HepG2 (cell line): ENCODE measurements around the gene CBX2. TPM values are rescaled to one million over a fixed set of nuclear protein-coding genes. Genes with fewer than 3 reads are reported as not detected.
A peak's percentile ranks its signal among the peaks of the same experiment; 100 is the strongest.

Experiments
- HCFC1 ChIP-seq: fragments of 150-350 bp; IDR thresholded peaks from 2 replicates; pipeline ENCODE4 v1.6.1; 2014; ENCODE audit warnings: low read depth, low read length
- KLF16 ChIP-seq, 2 experiments: sonication (generic) in 1 of 2; formaldehyde crosslinking in 1 of 2; IDR thresholded peaks; 2 replicates each; pipeline versions ENCODE4 v1.6.1 to v1.8.0; 2016 to 2023; ENCODE audit warnings: missing genetic modification reagents in 2 of 2, missing compliant biosample characterization in 1 of 2
- KLF9 ChIP-seq: IDR thresholded peaks from 2 replicates; pipeline ENCODE4 v1.6.1; 2016; ENCODE audit warnings: low read depth
- MTA3 ChIP-seq: sonication (generic); formaldehyde crosslinking; IDR thresholded peaks from 2 replicates; pipeline ENCODE4 v1.4.0; 2020; ENCODE audit warnings: missing genetic modification reagents
- ONECUT2 ChIP-seq: sonication (generic); formaldehyde crosslinking; IDR thresholded peaks from 2 replicates; pipeline ENCODE4 v1.4.0; 2020; ENCODE audit warnings: missing genetic modification reagents
- RELA ChIP-seq: sonication (generic); formaldehyde crosslinking; IDR thresholded peaks from 2 replicates; pipeline ENCODE4 v1.4.0; 2020; ENCODE audit warnings: missing genetic modification reagents
- SAP130 ChIP-seq: IDR thresholded peaks from 2 replicates; pipeline ENCODE4 v1.6.1; 2016; ENCODE audit warnings: low read depth
- SNRNP70 ChIP-seq: fragments of 200-400 bp; formaldehyde crosslinking; IDR thresholded peaks from 2 replicates; pipeline ENCODE4 v1.6.1; 2017; ENCODE audit warnings: mild to moderate bottlenecking, low read depth, low read length, moderate library complexity
- XRCC5 ChIP-seq: fragments of 200-400 bp; formaldehyde crosslinking; optimal IDR thresholded peaks from 2 replicates; pipeline ENCODE3; 2017; ENCODE audit warnings: mild to moderate bottlenecking, low read length
- ZBTB7B ChIP-seq: sonication (generic); formaldehyde crosslinking; IDR thresholded peaks from 2 replicates; pipeline ENCODE4 v1.4.0; 2020; ENCODE audit warnings: missing genetic modification reagents
- ZNF629 ChIP-seq: sonication (generic); formaldehyde crosslinking; conservative IDR thresholded peaks from 2 replicates; pipeline ENCODE4 v1.5.0; 2020; ENCODE audit warnings: missing genetic modification reagents
- ZNF891 ChIP-seq: sonication (generic); formaldehyde crosslinking; IDR thresholded peaks from 2 replicates; pipeline ENCODE4 v1.5.0; 2020; ENCODE audit warnings: mild to moderate bottlenecking, missing genetic modification reagents
- polyA plus RNA-seq, 8 experiments: library from polyadenylated mRNA; depleted of rRNA in 3 of 8; stranded (reverse) in 7 of 8; unstranded in 1 of 8; fragments of >200 nt; fragmentation: Illumina TruSeq in 4 of 8; extraction: Trizol in 4 of 8; gene quantifications; 2 replicates each; pipeline versions ENCODE4 v1.2.1 to v1.2.3, GENCODE V29; 2011 to 2016; ENCODE audit warnings: low read depth in 4 of 8, missing spikeins in 1 of 8, mixed read lengths in 1 of 8; ENCODE audit not compliant: insufficient read depth in 1 of 8
- total RNA-seq, 5 experiments: library from RNA; depleted of rRNA; stranded (reverse); fragments of >200 nt; fragmentation: Illumina TruSeq; extraction: Trizol; gene quantifications; 2 replicates each; pipeline ENCODE4 v1.2.3, GENCODE V29; 2016; ENCODE audit warnings: low read depth in 1 of 5
- TF ChIP-seq, protein P1 (sequence below): IDR thresholded peaks from 2 replicates; pipeline ENCODE4 v1.6.1; 2018; ENCODE audit warnings: missing genetic modification reagents, mild to moderate bottlenecking, missing compliant biosample characterization
- TF ChIP-seq, protein P2 (sequence below): sonication (generic); formaldehyde crosslinking; IDR thresholded peaks from 2 replicates; pipeline ENCODE4 v1.5.1; 2020; ENCODE audit warnings: missing genetic modification reagents, mild to moderate bottlenecking, borderline replicate concordance
- TF ChIP-seq, protein P3 (sequence below): sonication (generic); formaldehyde crosslinking; IDR thresholded peaks from 2 replicates; pipeline ENCODE4 v1.5.1; 2020; ENCODE audit warnings: missing genetic modification reagents, mild to moderate bottlenecking, borderline replicate concordance
- TF ChIP-seq, protein P4 (sequence below): sonication (generic); formaldehyde crosslinking; IDR thresholded peaks from 2 replicates; pipeline ENCODE4 v1.8.1; 2023; ENCODE audit warnings: missing genetic modification reagents, inconsistent platforms, borderline replicate concordance
- TF ChIP-seq, protein P5 (sequence below): sonication (generic); formaldehyde crosslinking; IDR thresholded peaks from 2 replicates; pipeline ENCODE4 v1.5.0; 2020; ENCODE audit warnings: missing genetic modification reagents
- TF ChIP-seq, protein P6 (sequence below): sonication (generic); formaldehyde crosslinking; IDR thresholded peaks from 2 replicates; pipeline ENCODE4 v1.9.0; 2021; ENCODE audit warnings: missing genetic modification reagents, borderline replicate concordance

CBX2 gene
- total and polyA plus RNA-seq, 2 of the 13 experiments (the other 11 are each of a cell fraction or from before 2014, with no cell fraction given) = 14.5 to 31.1 TPM

DNA sequence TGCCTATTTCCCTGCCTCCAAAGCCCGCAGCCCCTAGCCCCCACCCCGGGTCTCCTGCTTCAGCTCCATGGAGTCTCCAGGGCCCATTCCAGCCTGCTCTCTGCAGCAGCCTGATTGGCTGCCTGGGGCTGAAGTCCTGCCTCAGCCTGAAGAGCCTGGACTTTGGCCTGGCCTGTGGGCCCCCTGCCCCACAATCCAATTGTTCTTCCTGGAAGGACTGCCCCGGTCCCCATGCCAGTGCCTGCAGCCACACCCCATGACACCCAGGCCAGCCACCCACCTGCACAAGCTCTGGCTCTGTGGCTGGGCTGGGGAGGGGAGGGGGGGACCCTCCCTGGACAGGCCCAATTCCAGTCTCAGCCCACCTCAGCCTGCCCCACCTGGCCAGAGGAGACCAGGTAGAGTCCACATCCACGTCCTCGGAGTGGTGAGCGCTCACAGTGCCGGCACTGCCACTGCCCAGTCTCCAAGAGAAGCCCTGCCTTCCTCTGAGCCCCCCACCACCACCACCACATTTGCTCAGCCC, 34.9 kb upstream of the CBX2 start (continued):
- TF ChIP-seq SAP130 = peak; percentile 88
- TF ChIP-seq, protein P1, sequence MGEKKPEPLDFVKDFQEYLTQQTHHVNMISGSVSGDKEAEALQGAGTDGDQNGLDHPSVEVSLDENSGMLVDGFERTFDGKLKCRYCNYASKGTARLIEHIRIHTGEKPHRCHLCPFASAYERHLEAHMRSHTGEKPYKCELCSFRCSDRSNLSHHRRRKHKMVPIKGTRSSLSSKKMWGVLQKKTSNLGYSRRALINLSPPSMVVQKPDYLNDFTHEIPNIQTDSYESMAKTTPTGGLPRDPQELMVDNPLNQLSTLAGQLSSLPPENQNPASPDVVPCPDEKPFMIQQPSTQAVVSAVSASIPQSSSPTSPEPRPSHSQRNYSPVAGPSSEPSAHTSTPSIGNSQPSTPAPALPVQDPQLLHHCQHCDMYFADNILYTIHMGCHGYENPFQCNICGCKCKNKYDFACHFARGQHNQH (CRISPR knock-in tag) = peak; percentile 84; the same call in 1 of the 2 replicates
- 0 out of 2 replicates have a peak, but pooled peaks have one; percentile 14 for TF ChIP-seq ZNF629 (CRISPR knock-in tag)
- TF ChIP-seq ZNF891 (CRISPR knock-in tag) = peak; percentile 56; the same call in 1 of the 2 replicates
- peak; percentile 72 for TF ChIP-seq XRCC5
- no peak for TF ChIP-seq RELA (CRISPR knock-in tag)
- TF ChIP-seq, protein P2, sequence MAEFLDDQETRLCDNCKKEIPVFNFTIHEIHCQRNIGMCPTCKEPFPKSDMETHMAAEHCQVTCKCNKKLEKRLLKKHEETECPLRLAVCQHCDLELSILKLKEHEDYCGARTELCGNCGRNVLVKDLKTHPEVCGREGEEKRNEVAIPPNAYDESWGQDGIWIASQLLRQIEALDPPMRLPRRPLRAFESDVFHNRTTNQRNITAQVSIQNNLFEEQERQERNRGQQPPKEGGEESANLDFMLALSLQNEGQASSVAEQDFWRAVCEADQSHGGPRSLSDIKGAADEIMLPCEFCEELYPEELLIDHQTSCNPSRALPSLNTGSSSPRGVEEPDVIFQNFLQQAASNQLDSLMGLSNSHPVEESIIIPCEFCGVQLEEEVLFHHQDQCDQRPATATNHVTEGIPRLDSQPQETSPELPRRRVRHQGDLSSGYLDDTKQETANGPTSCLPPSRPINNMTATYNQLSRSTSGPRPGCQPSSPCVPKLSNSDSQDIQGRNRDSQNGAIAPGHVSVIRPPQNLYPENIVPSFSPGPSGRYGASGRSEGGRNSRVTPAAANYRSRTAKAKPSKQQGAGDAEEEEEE (CRISPR knock-in tag) = no peak; the same call in 1 of the 2 replicates
- peak; percentile 96 for TF ChIP-seq ZBTB7B (CRISPR knock-in tag)
- TF ChIP-seq, protein P3, sequence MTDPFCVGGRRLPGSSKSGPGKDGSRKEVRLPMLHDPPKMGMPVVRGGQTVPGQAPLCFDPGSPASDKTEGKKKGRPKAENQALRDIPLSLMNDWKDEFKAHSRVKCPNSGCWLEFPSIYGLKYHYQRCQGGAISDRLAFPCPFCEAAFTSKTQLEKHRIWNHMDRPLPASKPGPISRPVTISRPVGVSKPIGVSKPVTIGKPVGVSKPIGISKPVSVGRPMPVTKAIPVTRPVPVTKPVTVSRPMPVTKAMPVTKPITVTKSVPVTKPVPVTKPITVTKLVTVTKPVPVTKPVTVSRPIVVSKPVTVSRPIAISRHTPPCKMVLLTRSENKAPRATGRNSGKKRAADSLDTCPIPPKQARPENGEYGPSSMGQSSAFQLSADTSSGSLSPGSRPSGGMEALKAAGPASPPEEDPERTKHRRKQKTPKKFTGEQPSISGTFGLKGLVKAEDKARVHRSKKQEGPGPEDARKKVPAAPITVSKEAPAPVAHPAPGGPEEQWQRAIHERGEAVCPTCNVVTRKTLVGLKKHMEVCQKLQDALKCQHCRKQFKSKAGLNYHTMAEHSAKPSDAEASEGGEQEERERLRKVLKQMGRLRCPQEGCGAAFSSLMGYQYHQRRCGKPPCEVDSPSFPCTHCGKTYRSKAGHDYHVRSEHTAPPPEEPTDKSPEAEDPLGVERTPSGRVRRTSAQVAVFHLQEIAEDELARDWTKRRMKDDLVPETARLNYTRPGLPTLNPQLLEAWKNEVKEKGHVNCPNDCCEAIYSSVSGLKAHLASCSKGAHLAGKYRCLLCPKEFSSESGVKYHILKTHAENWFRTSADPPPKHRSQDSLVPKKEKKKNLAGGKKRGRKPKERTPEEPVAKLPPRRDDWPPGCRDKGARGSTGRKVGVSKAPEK (CRISPR knock-in tag) = no peak
- TF ChIP-seq MTA3 = no peak
- TF ChIP-seq, protein P4, sequence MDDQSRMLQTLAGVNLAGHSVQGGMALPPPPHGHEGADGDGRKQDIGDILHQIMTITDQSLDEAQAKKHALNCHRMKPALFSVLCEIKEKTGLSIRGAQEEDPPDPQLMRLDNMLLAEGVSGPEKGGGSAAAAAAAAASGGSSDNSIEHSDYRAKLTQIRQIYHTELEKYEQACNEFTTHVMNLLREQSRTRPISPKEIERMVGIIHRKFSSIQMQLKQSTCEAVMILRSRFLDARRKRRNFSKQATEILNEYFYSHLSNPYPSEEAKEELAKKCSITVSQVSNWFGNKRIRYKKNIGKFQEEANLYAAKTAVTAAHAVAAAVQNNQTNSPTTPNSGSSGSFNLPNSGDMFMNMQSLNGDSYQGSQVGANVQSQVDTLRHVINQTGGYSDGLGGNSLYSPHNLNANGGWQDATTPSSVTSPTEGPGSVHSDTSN (CRISPR knock-in tag) = no peak
- TF ChIP-seq KLF16 (CRISPR knock-in tag; IDR thresholded peaks at IDR 0.05) = peak in 1 of 2 experiments; percentile 74; a peak in 2 of 4 replicates
- TF ChIP-seq ONECUT2 (CRISPR knock-in tag) = no peak
- TF ChIP-seq, protein P5, sequence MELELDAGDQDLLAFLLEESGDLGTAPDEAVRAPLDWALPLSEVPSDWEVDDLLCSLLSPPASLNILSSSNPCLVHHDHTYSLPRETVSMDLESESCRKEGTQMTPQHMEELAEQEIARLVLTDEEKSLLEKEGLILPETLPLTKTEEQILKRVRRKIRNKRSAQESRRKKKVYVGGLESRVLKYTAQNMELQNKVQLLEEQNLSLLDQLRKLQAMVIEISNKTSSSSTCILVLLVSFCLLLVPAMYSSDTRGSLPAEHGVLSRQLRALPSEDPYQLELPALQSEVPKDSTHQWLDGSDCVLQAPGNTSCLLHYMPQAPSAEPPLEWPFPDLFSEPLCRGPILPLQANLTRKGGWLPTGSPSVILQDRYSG = 0 out of 2 replicates have a peak, but pooled peaks have one; percentile 25
- peak; percentile 81; the same call in 1 of the 2 replicates for TF ChIP-seq KLF9 (CRISPR knock-in tag)
- TF ChIP-seq, protein P6, sequence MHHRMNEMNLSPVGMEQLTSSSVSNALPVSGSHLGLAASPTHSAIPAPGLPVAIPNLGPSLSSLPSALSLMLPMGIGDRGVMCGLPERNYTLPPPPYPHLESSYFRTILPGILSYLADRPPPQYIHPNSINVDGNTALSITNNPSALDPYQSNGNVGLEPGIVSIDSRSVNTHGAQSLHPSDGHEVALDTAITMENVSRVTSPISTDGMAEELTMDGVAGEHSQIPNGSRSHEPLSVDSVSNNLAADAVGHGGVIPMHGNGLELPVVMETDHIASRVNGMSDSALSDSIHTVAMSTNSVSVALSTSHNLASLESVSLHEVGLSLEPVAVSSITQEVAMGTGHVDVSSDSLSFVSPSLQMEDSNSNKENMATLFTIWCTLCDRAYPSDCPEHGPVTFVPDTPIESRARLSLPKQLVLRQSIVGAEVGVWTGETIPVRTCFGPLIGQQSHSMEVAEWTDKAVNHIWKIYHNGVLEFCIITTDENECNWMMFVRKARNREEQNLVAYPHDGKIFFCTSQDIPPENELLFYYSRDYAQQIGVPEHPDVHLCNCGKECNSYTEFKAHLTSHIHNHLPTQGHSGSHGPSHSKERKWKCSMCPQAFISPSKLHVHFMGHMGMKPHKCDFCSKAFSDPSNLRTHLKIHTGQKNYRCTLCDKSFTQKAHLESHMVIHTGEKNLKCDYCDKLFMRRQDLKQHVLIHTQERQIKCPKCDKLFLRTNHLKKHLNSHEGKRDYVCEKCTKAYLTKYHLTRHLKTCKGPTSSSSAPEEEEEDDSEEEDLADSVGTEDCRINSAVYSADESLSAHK = no peak
- TF ChIP-seq HCFC1 = no peak
- TF ChIP-seq SNRNP70 = no peak
